Measurements from ENCODE around the gene TCFL5. TPM values are rescaled to one million over a fixed set of nuclear protein-coding genes. Genes with fewer than 3 reads are reported as not detected.
A peak's percentile ranks its signal among the peaks of the same experiment; 100 is the strongest.

TCFL5 gene
- total and polyA plus RNA-seq, 3 donors from 2014 or later = 66.4 to 184 (median 85.3) TPM

DNA sequence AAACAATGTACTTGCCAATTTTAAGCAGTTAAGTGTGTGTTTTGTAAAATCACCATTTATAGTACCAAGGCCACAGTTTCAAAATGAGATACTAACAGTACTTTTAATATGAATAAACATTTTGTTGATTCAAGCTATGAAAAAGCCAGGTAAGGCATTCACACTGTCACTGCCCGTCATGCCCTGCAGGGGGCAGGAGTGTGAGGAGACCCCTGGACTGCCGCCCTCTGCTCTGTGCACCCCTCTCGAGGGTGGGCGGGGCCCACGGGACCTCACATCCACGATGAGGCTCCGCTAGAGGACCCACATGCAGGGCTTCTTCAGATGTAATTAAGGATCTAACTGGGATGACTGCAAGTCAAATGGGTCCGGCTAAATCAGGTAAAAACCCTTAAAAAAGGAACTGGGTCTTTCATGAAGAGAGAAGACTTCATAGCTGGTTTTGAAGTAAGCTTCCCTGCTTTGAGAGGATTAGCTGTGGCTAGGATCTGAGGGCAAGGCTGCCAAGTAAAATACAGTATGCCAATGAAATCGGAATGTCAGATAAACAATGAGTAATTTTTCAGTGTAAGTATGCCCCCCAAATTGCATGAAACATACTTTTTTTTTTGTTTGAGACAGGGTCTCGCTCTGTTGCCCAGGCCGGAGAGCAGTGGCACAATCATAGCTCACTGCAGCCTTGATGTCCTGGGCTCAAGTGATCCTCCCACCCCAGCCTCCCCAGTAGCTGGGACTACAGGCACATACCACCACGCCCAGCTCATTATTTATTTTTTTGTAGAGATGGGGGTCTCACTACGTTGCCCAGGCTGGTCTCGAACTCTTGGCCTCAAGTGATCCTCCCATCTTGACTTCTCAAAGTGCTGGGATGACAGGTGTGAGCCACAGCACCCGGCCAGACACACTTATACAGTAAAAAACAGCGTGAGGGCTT lies 46.0 kb upstream of the TCFL5 start:
- H3K4me1 ChIP-seq = no peaks in the 10 kb centered on the region
- H3K27me3 ChIP-seq = no peaks in the 10 kb centered on the region
- H3K27ac ChIP-seq = no peak overlapping the region
- no peak for DNase-seq
- WGBS, 2 donors = 77 to 81% methylated on average over 16 of the region's 16 CpGs
- no peak overlapping the region for H3K4me3 ChIP-seq
- intact Hi-C loops (cut with DNase I; ENCODE audit: low total_unique reads) = no loop called here
- H3K36me3 ChIP-seq (ENCODE audit: low read depth, missing control alignments) = no peaks in the 10 kb centered on the region
- H3K9me3 ChIP-seq = no peaks in the 10 kb centered on the region
- TF ChIP-seq, protein P1, sequence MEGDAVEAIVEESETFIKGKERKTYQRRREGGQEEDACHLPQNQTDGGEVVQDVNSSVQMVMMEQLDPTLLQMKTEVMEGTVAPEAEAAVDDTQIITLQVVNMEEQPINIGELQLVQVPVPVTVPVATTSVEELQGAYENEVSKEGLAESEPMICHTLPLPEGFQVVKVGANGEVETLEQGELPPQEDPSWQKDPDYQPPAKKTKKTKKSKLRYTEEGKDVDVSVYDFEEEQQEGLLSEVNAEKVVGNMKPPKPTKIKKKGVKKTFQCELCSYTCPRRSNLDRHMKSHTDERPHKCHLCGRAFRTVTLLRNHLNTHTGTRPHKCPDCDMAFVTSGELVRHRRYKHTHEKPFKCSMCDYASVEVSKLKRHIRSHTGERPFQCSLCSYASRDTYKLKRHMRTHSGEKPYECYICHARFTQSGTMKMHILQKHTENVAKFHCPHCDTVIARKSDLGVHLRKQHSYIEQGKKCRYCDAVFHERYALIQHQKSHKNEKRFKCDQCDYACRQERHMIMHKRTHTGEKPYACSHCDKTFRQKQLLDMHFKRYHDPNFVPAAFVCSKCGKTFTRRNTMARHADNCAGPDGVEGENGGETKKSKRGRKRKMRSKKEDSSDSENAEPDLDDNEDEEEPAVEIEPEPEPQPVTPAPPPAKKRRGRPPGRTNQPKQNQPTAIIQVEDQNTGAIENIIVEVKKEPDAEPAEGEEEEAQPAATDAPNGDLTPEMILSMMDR (IDR thresholded peaks at IDR 0.05) = peak in 2 of 3 experiments; percentile 35 to 42
- no peak for TF ChIP-seq POLR2A (IDR thresholded peaks at IDR 0.05)

DNA sequence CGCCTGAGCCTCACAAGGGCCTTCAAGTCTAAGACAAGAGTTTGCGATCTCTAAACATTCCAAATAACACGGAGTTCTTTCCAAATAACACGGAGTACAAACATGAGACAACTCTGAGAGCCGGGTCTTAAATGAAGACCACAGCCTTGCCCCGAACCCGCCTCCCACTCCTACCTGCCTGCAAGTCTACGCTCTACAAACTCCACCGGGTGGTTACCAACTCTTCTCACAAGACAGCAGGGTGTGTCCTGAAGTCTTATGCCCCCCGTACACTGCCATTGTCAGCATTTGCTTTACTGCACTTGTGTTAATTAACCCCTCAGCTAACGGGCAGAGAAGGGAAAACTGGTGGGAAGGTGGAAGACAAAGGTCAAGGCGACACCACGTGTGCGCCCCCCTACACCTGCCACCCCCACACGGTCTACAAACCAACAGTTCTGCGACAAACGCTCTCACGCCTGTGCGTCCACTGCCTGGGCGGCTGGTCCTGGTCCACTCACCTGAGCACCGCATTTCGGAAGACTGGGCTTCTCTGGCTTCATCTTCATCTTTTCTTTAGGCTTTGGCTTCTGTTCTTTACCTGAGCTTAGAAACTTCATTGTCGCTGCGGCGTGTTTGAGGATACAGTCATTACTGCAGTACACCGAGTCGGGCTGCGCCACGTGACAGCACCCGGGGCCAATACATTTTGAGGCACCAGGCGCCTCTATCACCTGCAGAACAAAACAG lies 45.2 kb upstream of the TCFL5 start:
- no peaks in the 10 kb centered on the region for H3K36me3 ChIP-seq (ENCODE audit: low read depth, missing control alignments)

DNA sequence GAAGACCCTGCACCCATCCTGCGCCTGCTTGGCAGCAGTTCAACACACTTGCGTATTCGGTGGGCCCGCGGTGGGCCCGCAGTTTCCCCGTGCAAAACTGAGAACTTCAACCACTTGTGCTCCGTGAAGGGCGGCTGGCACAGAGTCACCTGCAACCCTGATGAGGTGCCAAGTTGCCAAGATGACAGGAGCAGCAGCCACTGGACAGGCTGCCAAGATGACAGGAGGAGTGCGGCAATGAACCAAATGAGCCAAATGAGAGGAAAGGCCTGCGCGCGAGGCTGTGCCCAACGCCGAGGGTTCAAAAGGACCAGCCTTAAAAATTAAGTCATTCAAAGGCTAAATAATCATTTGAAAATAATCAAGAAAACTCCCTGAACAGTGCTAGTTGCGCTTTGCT lies 44.6 kb upstream of the TCFL5 start:
- no peak for DNase-seq

More for the DNA sequence above, 45.2 kb upstream of the TCFL5 start:
- no peaks in the 10 kb centered on the region for H3K9me3 ChIP-seq
- intact Hi-C loops (cut with DNase I; ENCODE audit: low total_unique reads) = no loop called here
- H3K4me3 ChIP-seq = no peak overlapping the region
- no peak for DNase-seq
- no peaks in the 10 kb centered on the region for H3K27me3 ChIP-seq
- no peaks in the 10 kb centered on the region for H3K4me1 ChIP-seq
- TF ChIP-seq POLR2A (IDR thresholded peaks at IDR 0.05) = no peak
- TF ChIP-seq, protein P1 (IDR thresholded peaks at IDR 0.05) = no peak
- WGBS, 2 donors = 87 to 88% methylated on average over 31 of the region's 31 CpGs
- no peak overlapping the region for H3K27ac ChIP-seq

DNA sequence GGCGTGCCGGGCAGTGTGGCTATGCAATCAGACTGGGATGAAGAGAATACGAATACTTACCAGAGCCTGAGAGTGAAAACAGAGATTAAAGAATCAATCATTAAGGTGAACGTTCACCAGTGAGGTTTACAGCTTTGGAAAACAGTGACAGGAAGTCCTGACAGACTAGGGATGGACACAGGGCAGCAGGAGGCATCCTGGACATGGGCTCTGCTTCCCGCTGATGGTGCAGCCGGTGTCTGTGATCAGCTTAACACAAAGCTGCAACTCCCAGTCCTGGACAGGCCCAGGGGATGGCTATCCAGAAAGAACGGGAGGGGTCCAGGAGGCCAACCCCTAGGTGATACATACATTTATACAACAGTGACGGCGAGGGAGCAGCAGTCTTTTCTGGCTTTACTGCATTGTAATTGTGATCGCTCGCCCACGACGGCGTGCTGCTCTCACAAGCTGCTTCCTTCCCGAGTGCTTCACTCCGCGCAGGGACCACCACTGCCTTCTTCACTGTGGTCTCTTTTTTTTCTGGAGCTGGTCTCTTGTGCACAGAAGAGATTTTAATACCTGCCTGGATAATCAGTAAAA lies 44.0 kb upstream of the TCFL5 start:
- intact Hi-C loops (cut with DNase I; ENCODE audit: low total_unique reads) = no loop called here
- 90 to 91% methylated on average over 17 of the region's 17 CpGs for WGBS, 2 donors
- H3K36me3 ChIP-seq (ENCODE audit: low read depth, missing control alignments) = no peaks in the 10 kb centered on the region
- TF ChIP-seq, protein P1 (IDR thresholded peaks at IDR 0.05) = no peak
- no peak for TF ChIP-seq POLR2A (IDR thresholded peaks at IDR 0.05)
- DNase-seq = no peak
- H3K27me3 ChIP-seq = no peaks in the 10 kb centered on the region
- no peak overlapping the region for H3K4me3 ChIP-seq
- H3K4me1 ChIP-seq = peaks cover under 1% of the 10 kb centered on the region
- no peaks in the 10 kb centered on the region for H3K9me3 ChIP-seq
- no peak overlapping the region for H3K27ac ChIP-seq

More for the DNA sequence above, 44.6 kb upstream of the TCFL5 start:
- Histone ChIP-seq H3K27ac (no peak overlapping the region), H3K4me3 (no peak overlapping the region), H3K4me1 (no peaks in the 10 kb centered on the region), H3K36me3 (ENCODE audit: low read depth, missing control alignments) (no peaks in the 10 kb centered on the region), H3K27me3 (no peaks in the 10 kb centered on the region), H3K9me3 (no peaks in the 10 kb centered on the region)
- intact Hi-C loops (cut with DNase I; ENCODE audit: low total_unique reads) = no loop called here
- 91 to 92% methylated on average over 16 of the region's 16 CpGs for WGBS, 2 donors
- TF ChIP-seq POLR2A (IDR thresholded peaks at IDR 0.05) = no peak
- TF ChIP-seq, protein P1 (IDR thresholded peaks at IDR 0.05) = no peak
